Spleen (tissue), 7 donors: ENCODE data around the gene FAM168B.

ENCODE experiments used
- POLR2A ChIP-seq, 3 donors: fragments of 450-650 bp; IDR thresholded peaks; one replicate each; pipeline ENCODE4 v1.5.1; 2017; ENCODE audit warnings: antibody characterized with exemption in 3 of 3, mild to moderate bottlenecking in 1 of 3
- TF ChIP-seq, protein P1 (sequence below), 11 experiments: fragments of 200-600 bp in 7 of 11; fragments of 450-650 bp in 4 of 11; sonication (generic) in 4 of 11; IDR thresholded peaks in 8 of 11; conservative IDR thresholded peaks in 3 of 11; 1 replicate in 7 of 11; 2 replicates in 4 of 11; pipeline versions ENCODE4 v1.4.0 to v1.8.0; 2016 to 2021; ENCODE audit warnings: antibody characterized with exemption in 11 of 11, inconsistent platforms in 4 of 11, mild to moderate bottlenecking in 1 of 11
- donor health status: DM: no; HTN: no; CAD: no; lungs with moderate emphysema.
- donor health status: DM: no; HTN: no; CAD: no.
- donor health status: DM: no; HTN: no; CAD: no.

DNA sequence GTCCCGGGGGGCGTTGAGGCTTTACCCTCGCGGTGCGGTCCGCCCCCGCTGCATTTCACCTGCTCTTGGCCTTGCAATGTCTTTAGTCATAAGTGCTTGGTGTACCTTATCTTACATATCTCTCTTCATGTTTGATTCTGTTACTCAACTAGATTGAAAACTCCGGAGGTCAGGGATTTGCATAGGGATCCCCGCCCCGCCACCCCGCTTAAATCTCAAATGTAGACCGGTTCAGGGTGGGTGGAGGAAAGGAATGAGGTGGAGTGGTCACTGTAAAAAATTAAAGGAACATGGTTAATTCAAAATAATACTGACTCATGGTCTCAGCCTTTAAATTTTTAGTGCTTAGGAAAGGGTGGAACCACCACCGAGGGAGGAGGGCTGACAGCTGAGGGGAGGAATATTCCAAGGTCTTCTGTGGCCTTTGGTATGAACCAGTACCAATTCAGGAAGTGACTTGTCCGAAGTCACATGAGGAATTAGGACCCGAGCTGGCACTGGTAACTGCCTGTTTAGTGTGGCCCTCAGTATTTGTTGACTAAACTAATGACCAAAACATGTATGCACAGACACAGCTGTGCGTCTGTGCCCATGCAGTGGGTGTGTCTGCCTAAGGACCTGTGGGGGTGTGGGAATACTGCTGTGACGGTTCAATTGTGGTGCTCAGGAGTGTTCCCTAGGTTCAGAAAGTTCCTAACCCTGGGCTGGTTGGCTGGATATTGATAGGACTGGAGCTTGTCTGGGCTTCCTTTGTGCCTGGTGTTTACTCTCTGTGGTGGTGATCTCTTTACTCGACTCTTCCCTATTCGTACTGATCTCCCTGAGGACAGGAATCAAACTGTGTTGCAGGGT is 12.9 kb upstream of the FAM168B start:
- TF ChIP-seq, protein P1, sequence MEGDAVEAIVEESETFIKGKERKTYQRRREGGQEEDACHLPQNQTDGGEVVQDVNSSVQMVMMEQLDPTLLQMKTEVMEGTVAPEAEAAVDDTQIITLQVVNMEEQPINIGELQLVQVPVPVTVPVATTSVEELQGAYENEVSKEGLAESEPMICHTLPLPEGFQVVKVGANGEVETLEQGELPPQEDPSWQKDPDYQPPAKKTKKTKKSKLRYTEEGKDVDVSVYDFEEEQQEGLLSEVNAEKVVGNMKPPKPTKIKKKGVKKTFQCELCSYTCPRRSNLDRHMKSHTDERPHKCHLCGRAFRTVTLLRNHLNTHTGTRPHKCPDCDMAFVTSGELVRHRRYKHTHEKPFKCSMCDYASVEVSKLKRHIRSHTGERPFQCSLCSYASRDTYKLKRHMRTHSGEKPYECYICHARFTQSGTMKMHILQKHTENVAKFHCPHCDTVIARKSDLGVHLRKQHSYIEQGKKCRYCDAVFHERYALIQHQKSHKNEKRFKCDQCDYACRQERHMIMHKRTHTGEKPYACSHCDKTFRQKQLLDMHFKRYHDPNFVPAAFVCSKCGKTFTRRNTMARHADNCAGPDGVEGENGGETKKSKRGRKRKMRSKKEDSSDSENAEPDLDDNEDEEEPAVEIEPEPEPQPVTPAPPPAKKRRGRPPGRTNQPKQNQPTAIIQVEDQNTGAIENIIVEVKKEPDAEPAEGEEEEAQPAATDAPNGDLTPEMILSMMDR (IDR thresholded peaks at IDR 0.05 in 8 of 11, conservative IDR thresholded peaks at IDR 0.05 in 3 of 11), result no peak
- no peak for TF ChIP-seq POLR2A (IDR thresholded peaks at IDR 0.05)
